Measurements from ENCODE around the gene SLC16A14.

DNA sequence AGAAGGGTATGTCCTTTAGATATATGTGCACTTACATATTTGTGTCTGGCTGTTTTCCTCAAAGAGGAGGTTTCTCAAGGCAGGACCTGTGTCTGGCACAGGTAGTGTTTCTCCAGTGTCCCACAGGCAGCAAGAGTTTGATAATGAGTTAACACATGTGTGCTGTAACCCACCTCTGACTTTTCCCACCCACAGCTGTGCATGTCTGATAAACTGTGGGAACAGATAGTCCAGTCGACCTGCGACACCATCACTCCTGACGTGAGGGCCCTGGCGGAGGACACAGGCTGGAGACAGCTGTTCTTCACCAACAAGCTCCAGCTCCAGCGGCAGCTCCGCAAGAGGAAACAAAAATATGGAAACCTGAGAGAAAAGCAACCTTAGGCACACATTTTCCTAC is 58.2 kb downstream of the SLC16A14 start:
- TF ChIP-seq, protein P1, sequence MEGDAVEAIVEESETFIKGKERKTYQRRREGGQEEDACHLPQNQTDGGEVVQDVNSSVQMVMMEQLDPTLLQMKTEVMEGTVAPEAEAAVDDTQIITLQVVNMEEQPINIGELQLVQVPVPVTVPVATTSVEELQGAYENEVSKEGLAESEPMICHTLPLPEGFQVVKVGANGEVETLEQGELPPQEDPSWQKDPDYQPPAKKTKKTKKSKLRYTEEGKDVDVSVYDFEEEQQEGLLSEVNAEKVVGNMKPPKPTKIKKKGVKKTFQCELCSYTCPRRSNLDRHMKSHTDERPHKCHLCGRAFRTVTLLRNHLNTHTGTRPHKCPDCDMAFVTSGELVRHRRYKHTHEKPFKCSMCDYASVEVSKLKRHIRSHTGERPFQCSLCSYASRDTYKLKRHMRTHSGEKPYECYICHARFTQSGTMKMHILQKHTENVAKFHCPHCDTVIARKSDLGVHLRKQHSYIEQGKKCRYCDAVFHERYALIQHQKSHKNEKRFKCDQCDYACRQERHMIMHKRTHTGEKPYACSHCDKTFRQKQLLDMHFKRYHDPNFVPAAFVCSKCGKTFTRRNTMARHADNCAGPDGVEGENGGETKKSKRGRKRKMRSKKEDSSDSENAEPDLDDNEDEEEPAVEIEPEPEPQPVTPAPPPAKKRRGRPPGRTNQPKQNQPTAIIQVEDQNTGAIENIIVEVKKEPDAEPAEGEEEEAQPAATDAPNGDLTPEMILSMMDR (conservative IDR thresholded peaks at IDR 0.05; ENCODE audit: low read depth, low read length) = no peak
- TF ChIP-seq EZH2 (IDR thresholded peaks at IDR 0.05; ENCODE audit: borderline replicate concordance, low read depth, low read length, poor library complexity, severe bottlenecking) = no peak

Measured in A673 (cell line).